K562 treated with DMSO at 1 percent for 48 hours (cell line): ENCODE measurements around the gene ZDHHC23. TPM values are rescaled to one million over a fixed set of nuclear protein-coding genes. Genes with fewer than 3 reads are reported as not detected.

ENCODE experiments used
- total RNA-seq: library from RNA; unstranded; fragments of 300-600 nt; gene quantifications from 2 replicates; pipeline ENCODE4 v1.2.3, GENCODE V29; 2022; ENCODE audit warnings: low replicate concordance; ENCODE audit errors: extremely low read depth

The ZDHHC23 gene, protein sequence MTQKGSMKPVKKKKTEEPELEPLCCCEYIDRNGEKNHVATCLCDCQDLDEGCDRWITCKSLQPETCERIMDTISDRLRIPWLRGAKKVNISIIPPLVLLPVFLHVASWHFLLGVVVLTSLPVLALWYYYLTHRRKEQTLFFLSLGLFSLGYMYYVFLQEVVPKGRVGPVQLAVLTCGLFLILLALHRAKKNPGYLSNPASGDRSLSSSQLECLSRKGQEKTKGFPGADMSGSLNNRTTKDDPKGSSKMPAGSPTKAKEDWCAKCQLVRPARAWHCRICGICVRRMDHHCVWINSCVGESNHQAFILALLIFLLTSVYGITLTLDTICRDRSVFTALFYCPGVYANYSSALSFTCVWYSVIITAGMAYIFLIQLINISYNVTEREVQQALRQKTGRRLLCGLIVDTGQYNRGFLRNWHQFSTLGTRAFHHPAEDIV
- total RNA-seq, result not detected in 2 replicates

DNA sequence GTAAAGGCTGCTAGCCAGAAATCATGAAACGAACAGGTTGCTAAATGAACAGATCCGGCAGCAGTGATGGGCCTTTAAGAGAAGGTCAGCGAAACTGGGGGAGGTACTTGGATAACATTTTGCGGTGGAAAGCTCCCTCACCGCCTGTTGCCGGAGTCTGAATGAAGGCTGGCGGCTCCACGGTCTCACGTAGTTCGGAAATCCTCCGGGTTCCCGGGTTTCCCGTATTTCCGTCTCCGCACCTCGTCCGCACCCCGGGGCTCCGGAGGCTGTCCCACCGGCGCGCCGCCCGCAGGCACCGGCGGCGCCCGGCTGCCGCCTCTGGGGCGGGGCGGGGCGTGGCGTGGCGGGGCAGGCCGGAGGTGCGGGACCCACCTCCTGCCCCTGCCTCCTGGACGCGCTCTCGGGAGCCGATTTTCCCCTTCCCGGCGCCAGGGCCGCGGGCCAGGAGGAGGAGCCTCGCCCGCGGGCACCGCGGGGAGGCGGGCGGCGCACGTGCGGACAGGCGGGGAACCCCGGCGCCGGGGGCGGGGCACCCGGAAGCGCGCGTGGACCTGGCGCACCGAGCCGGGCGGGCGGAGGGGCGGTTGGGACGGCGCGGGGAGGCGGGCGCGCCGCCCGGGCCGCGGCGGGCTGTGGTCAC, at the start of gene ZDHHC23:
Gene ZDHHC23, plus strand, starts transcription at position 642 of the 643 bp plus-strand sequence. CDS start 790 bp downstream, outside the sequence.

Other genes with a start within 250 kb of the ZDHHC23 start
- not detected in 2 replicates for gene NAA50, start 201.8 kb upstream of the ZDHHC23 start, total RNA-seq
- gene ATP6V1A, start 201.0 kb upstream of the ZDHHC23 start, total RNA-seq, result not detected in 2 replicates
- not detected in 2 replicates for gene GRAMD1C, start 109.2 kb upstream of the ZDHHC23 start, total RNA-seq
- not detected in 2 replicates for gene CCDC191, start 108.5 kb downstream of the ZDHHC23 start, total RNA-seq
- gene QTRT2, start 108.7 kb downstream of the ZDHHC23 start, total RNA-seq, result not detected in 2 replicates
- gene DRD3, start 231.0 kb downstream of the ZDHHC23 start, total RNA-seq, result not detected in 2 replicates